M059J (cell line): ENCODE results near the gene MYO1D. TPM values are rescaled to one million over a fixed set of nuclear protein-coding genes. Genes with fewer than 3 reads are reported as not detected.
A peak's percentile ranks its signal among the peaks of the same experiment; 100 is the strongest.

Experiments
- DNase-seq: peaks from one replicate; pipeline ENCODE4 v3.0.0-alpha.2; 2012; ENCODE audit warnings: low read depth
- total RNA-seq: library from RNA; depleted of rRNA; stranded (reverse); fragments of >200 nt; shearing (Covaris generic); gene quantifications from 2 replicates; pipeline ENCODE4 v1.2.3, GENCODE V29; 2014

Gene MYO1D
- total RNA-seq, 1 experiment from 2014 or later = 1.8 TPM

DNA sequence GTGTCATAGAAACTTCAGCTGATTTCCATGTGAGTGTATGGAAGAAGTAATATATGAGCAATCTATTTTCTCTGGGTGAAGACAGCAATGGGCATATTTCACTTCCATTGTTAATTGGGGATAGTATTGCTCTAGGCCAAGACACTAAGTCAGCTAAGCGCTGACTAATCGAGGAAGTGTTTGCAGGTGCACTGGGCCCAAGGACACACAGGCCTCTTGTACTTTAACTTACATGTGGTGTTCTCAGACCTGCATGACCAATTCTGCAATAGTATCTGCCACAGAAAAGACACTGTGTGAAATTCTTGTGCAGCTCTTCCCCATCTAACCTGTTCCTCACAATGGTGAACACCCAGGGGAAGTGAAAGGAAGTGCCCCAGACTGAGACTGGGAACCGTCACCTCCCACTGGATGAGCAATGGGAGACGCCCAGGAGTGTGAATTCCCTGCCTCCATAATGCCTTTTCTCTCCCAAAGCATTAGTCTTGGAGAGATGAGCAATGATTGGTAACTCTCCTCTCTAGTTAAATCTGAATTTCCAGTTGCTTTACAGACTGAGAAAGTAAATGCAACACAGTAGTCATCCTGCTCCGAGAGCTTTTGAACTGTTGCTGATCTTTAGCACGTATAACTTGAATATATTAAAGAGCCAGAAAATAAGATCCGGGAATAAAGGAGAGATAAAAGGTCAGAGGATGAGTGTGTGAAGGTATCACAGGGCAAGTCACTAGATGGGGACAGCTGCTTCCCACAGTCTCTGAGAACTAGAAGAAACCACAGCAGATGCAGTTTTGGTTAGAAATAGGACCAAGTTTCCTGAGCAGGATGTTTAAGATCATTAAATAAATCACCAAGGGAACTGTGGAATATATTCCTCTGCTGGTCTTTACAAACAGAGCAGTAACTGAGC is 307.5 kb downstream of the MYO1D start:
- DNase-seq = peak; percentile 37

DNA sequence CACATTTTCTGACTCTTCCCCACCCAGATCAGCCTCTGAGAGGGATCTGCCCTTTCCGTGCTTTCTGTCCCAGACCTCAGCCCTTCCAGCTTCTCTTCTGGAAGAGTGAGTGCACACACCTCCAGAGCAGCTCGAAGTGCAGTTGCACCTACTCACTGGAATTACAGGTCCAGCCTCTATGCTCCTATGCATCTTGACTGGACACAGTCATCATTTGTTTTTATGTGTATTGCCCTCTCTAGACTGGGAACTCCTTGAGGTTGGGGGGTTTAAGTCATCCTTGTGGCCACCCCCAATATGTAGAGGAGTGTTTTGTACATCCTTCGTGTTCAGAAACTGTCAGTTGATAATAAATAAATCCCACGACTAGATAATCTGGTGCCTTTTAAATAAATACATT is 308.2 kb downstream of the MYO1D start:
- no peak for DNase-seq

DNA sequence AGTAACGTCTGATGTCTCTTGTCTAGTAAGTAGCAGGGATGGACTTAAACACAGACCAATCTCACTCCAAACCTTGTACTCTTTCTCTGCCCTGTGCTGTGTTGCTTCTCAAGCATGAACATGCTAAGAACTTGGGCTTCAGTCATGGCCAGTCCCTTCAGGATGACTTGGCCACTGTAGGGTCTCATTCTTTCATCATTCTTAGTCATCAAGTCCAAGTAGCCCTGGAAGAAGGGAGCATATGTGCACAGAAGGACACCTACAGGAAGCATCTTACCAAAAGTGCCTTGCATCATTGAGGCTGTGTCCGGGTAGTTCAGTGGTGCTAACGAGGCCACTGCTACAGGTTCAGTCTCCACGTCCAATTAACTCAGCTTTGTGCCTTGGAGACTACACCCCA is 309.4 kb downstream of the MYO1D start:
- DNase-seq = no peak

DNA sequence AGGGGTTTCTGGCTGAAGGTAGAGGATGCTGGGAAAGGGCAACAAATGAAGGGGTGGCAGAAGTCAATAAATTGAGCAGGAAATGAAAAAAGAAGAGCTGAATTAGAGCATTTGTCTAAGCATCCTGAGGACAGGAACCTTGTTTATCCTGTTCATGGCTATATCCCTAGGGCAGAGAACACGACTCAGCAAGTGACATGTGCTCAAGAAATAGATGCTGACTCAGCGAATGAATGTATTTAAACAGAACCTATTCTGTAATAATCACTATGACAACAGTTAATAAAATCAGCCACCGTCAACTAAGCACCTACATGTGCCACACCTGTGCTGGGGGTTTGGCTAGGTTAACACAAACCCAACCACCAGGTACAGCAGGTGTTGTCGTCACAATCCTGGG is 309.8 kb downstream of the MYO1D start:
- no peak for DNase-seq

DNA sequence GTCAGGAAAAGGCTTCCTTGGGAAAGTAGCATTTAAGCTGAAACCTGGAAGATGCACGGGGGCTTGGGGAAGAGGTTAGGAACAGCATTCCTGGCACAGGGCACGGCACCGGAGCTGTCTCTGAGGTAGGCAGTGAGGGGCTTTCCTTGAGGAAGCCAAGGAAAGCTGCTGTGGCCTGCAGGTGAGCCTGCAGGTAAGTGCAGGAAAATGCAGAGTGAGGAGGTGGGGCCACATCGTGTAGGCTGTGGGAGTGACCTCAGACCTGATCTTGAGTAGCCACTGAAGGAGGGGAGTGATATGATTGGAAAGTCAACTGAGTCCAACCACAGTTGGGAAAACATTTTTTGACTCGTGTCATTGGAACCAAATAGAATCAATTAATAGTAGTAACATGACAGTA is 310.6 kb downstream of the MYO1D start:
- no peak for DNase-seq

DNA sequence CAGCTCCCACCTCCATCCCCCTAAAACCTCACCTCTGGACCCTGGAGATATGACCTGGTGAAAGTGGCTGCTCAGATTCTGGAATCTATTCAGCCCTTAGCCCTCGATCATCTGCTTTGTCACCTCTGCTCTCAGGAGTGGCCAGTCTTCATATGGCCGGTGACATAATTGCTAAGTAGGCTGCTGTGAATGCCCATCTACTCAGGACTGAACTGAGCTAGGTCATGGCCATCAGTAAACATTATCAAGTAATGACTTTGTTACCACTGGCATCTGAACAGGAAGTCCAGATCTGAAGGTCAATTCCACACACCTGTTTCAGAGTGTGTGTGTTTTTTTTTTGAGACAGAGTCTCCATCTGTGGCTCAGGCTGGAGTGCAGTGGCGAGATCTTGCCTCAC is 311.5 kb downstream of the MYO1D start:
- DNase-seq = no peak

DNA sequence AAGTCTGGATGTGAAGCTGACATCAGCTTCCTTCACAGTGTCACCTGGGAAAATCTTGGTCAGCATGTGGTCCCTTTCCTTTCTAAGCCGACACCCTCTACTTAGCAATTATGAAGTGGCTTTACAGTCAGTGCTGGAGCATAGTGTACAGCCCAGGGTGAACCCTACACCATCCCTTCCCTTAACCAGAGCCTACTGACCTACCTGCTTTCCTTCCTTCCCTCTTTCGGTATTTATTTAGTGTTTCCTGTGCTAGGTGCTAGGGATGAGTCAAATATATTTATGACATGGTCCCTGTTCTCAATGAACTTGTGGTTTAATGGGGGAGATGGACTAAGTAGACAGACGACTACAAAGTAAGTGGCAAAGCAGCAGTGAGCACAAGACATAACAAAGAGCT is 312.6 kb downstream of the MYO1D start:
- DNase-seq = peak; percentile 15

DNA sequence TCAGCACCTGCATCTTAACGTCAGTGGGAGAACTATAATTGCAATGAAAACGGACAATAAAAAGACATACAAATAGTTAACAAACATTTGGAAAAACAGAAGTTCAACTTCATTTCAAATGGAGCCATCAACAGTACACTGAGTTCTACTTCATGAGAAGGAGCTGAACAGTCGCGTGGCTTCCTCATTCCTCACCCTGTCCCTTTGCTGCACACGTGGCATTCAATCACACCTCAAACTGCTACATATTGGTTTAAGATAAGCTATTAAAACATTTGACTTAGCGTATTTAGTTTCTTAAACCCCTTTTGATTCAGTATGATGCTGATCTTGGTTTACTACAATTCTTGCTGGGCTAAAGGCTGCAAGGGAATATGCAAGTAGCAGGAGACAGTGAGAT is 313.3 kb downstream of the MYO1D start:
- DNase-seq = no peak

DNA sequence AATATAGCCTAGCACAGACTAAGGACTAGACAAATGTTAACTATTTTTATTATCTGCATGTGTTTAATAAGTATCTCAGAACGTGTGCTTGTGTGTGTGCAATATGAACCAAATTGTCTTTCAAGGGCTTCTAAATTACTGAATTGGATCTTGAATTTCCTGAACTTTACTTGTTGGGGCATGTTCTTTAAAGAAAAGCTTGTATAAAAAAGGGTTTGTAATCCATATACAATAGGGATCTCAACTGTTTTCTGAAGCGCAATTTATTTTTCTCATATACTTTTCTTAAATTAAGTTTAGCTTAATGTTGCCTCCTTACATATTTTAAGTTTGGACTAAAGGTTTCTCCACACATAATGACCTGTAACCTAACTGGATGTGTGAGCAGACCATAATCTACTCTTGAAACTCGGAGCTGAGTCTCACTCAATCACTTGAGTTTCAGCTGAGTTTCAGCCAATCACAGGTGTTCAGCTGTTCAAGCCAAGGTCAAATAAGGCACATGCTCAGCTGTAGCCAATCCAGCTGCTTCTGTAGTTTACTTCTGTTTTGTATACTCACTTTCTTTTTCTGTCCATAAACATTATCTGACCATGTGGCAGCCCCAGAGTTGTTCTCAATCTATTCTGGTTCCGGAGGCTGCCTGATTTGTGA is 317.8 kb downstream of the MYO1D start:
- DNase-seq = no peak

DNA sequence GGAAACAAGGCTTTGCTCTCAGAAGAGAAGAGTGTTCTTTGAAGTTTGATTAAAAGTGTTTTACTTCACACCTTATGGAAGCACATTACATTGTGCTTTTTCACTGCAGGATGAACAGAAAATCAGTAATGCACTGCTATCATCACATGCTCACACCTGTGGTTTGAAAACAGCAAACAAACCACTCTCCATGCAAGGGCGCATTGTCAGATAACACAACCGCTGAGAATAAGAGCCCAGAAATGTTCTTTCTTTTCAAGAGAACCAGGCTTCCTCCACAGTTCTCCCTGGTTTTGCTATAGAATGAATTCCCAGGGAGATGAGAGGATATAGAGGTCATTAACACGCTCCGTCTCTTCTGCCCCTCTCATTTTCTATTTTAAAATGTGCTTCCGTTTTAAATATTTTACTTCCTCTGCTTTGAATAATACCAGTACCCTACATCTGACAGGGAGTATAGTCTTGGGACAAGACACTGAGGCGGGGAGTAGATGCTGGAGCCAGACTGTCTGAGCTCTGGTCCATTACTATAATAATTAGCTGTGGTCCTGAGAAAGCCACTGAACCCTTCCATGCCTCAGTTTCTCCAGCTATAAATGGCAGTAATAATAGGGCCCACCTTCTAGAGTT is 318.5 kb downstream of the MYO1D start:
- DNase-seq = no peak

DNA sequence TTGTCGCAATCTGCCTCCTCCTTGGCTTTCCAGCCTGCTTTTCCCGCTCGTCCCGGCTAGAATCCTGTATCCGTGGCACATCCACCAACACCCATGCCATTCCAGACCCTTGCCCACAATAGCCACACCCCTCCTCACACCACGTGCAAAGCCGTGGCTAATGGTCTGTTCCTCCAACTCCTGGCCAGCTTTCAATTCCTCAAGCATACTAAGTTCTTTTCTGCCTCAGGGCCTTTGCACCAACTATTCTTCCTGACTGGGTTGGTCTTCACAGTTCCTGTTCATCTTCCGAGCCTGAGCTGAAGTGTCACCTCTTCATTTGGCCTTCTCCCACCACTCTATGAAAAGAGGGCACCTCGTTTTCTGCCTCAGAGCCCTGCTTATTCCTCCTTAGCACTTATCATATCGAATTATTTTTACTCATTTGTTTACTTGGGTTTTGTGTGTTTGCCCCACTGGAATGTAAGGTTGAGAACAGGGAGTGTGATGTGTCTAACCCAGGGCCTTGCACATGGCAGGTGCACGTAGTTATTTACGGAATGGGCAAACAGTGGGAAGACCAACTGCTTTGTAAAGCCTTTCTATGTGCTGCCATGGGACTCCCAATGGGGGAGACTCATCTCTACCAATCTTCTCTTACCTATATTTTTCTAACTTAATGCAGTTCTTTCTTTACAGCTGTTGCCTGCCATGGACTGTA is 321.2 kb downstream of the MYO1D start:
- DNase-seq = no peak

DNA sequence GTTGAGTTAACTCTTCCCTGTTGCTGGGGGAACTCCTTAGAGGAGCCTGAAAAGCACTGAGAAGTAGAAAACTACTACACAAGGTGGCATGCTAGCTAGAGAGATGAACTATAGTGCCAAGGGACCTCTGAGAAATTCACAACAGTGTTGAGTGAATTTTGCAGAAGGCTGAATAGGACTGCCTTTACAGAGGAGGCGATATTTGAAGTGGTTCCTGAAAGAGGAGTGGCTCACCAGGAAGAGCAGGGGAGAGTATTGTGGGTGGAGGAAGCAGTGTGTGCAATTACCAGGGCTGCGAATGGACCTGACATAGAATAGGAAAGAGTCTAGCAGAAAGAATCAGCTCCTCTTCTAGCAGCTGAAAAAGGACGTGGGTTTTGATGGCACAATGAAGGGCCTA is 323.8 kb downstream of the MYO1D start:
- DNase-seq = no peak

DNA sequence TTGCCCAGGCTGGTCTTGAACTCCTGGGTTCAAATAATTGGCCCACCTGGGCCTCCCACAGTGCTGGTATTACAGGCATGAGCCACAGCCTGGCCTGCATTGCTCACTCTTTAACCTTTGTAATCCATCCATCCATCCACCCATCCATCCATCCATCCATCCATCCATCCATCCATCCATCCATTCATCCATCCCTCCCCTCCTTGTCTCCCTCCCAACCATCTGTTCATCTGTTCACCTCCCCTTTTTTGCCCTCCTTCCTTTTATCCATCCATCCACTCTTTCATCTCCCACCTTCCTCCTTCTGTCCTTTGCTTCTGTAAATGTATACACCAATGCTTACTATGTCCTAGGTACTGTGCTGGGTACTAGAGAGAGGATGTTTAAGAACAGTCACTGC is 324.6 kb downstream of the MYO1D start:
- no peak for DNase-seq

DNA sequence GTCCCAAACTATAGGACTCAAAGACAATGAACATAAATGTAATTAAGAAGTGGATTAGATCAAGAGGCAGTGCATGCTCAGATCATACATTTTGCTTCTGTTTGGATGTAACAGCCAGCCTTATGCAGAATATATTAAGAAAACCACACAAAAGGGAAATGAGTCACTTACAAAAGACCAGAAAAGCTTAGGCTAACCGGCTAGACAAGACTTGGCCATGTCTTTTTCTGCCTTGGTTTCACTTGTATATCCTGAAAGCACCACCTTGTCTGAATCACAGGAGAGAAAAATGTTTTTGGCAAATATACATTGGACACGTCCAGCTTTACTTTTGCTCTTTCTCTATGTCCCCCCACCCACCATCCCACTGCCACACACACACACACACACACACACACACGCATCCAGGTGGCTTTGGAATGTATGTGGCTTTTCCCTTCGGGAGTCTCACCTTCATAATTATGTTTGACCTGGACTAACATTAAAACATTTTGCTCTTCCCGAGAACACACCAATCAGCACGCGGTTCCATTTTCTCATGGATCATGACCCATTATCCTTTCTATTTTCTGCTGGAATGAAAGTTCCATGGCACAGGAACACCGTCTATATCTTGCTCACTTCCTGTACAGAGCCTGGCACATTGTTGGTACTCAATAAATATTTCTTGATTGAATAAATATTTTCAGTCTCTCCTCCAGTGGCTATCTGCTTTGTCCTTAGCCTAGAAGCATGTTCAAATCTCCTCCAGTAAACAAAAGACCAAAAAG is 325.6 kb downstream of the MYO1D start:
- DNase-seq = peak; percentile 73

DNA sequence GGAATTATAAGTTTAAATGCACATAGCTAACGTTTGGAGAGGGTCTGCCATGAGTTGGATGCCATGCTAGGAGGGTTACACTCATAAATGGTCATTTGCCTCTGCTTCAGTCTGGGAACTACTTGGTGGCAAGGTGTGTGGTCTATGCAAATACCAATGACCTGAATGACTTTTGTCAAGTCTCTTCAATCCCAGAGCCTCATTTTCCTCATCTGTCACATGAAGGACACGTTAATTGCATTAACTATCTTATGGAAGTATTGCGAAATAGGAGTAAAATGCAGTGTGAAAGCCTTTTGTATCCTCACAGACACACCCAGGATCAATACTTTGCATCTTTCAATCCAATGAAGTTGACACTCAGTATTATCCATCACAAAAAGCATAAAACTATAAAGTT is 327.4 kb downstream of the MYO1D start:
- no peak for DNase-seq

DNA sequence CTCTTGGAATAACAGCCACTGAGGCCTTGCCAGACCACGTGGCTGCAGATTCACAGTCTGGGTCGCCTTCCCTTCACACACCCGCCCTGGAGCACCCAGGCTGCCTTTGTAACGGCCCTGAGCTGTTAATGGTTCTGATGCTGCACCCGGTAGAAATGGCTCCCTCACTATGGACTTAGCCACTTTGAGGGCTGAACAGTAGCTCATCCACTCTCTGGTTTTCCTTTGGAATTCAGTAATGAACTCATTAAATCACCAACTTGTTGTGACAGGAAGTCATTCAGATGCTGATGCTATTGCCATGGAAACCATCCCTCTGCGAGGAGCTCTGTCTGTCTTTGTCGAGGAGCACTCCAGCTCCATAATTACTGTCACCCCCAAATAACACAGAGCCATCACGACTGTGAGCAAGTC is 330.9 kb downstream of the MYO1D start:
- peak; percentile 37 for DNase-seq

DNA sequence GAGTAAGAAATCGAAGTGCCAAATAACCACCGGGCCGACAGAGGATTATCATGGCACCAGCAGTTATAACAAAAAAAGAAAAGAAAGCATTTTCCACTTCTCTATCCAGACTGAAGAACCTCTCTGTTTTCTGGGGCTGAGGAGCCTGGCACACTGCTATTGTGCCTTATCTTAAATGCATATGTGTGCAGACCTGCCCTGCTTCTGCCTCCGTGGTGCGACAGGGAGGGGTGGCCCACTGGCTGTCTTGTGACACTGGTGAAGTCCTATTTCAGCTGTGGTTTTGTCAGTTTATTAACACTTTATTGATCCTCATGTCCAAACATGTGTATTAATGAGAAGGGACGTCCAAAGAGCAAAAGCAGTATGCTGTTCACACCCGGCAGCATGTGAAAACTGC is 334.7 kb downstream of the MYO1D start:
- DNase-seq = no peak

DNA sequence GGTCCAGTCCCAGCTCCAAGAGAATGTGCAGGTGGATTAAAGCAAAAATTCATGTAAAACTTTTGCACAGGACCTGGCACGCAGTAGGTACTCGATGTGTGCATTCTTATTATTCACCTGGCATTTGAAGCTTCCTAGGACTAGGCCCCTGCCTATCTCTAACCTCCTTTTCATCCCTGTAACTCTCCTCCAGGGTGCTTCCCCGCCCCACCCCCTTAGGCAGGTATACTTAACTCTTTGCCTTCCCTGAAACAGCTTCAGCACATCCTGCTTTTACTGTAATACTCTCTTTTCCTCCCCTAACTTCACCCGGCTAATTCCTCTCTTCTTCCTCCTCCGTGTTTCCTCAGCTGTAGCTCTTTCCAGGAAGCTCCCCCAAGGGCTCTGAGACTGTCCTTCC is 335.3 kb downstream of the MYO1D start:
- no peak for DNase-seq

DNA sequence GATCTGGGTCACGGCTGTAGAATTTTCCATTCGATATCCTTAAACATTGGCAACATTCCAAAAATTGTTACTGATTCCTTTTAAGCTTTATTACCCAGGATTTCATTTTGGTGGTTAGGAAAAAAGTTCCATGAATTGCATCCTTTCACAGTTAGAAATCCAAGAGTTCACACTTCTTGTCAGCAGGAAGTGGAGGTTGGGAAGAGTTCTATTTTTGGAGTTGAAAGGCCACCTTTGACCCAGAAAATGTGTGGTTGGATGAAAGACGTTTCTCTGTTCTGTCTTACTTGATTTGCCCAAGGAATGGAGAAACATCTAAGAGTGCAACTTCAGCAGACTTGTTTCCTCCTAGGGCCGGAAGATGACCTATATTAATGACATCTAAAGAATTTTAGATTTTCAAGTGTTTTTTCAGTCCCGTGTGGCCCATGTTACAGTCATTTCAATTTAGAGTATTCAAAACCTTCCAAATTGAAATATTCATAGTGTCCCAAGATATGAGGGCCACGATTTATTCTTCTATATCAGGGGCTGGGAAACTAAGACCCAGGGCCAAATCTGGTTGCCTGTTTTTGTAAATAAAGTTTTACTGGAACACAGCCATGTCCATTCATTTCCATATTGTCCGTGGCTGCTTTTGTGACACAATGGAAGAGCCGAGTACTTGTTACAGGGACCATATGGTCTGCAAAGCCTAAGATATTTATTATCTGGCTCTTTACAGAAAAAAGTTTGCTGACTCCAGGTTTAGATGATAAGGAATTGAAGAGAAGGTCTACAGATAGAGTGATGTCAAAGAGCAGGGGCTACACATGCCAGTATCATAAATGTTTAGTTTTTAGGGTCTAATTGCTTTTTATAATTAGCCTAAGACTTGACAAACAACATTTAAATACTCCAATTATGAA is 339.9 kb downstream of the MYO1D start:
- peak; percentile 68 for DNase-seq

DNA sequence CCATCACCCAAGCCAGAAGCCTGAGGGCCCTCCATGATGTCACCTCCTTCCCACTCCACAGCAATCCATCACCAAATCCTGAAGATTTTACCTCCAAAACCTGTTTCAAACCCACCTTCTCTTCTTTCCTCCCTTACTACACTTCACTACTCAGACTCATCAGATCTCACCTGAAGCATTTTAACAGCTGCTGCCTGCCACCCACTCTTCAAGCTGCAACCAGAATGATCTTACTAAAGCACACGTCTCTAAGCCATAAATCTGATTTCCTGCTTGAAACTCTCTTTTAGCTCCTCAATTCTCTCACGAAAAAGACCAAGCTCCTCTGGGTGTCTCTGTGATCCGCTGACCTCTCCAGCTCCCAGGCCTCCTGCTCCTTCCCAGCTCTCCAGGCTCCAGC is 343.6 kb downstream of the MYO1D start:
- DNase-seq = no peak
